Suppressor macrophage treated with lipopolysaccharide for 4 hours (primary cell): ENCODE data around the gene CCDC78.

Experiments used
- DNase-seq: peaks from one replicate; pipeline ENCODE4 v3.0.0-alpha.2; 2020

The CCDC78 gene

GRCh38 chr16:722835-723633, 3.2 kb downstream of the CCDC78 start:
- DNase-seq, result no peak

- no peak for DNase-seq
These were observed 4.3 kb downstream of the CCDC78 start for GRCh38 chr16:721765-722540.

GRCh38 chr16:720990-721764, 5.1 kb downstream of the CCDC78 start, which contains the start of gene ANTKMT:
TSS of gene ANTKMT (plus strand) at chr16:721146. CDS start at chr16:721275, 129 bp downstream.
- peak; percentile 85 for DNase-seq

GRCh38 chr16:720447-720989, 5.7 kb downstream of the CCDC78 start:
- peak; percentile 25 for DNase-seq

GRCh38 chr16:719815-720446, 6.3 kb downstream of the CCDC78 start:
- no peak for DNase-seq

GRCh38 chr16:718922-719321, 7.3 kb downstream of the CCDC78 start:
- DNase-seq, result no peak

- DNase-seq, result no peak
These were observed 7.9 kb downstream of the CCDC78 start for GRCh38 chr16:718389-718788.

GRCh38 chr16:717450-718245, 8.6 kb downstream of the CCDC78 start:
- no peak for DNase-seq

GRCh38 chr16:716768-717325, 9.4 kb downstream of the CCDC78 start:
- DNase-seq, result no peak

- no peak for DNase-seq
These were observed 10.1 kb downstream of the CCDC78 start for GRCh38 chr16:716200-716568.

- DNase-seq, result peak; percentile 29
These were observed 10.6 kb downstream of the CCDC78 start for GRCh38 chr16:715477-716199.

- DNase-seq, result peak; percentile 92
These were observed 11.4 kb downstream of the CCDC78 start, which contains the start of gene METRN for GRCh38 chr16:714558-715476. TSS of gene METRN (plus strand) at chr16:715118. CDS start at chr16:715290, 172 bp downstream.

- no peak for DNase-seq
These were observed 12.2 kb downstream of the CCDC78 start for GRCh38 chr16:714079-714478.

GRCh38 chr16:712740-713250, 13.4 kb downstream of the CCDC78 start:
- DNase-seq, result peak; percentile 58

GRCh38 chr16:711548-712320, 14.5 kb downstream of the CCDC78 start:
- DNase-seq, result peak; percentile 86

GRCh38 chr16:711084-711483, 15.2 kb downstream of the CCDC78 start:
- DNase-seq, result no peak

- DNase-seq, result no peak
These were observed 15.7 kb downstream of the CCDC78 start for GRCh38 chr16:710500-711075.
